HG02623 (cell line): ENCODE measurements around the gene XG.
"Not testable (repeated sequence)": the region's sequence is repeated elsewhere in the genome, so short reads cannot be mapped to it uniquely, and the experiment has no call there.

Experiments
- ATAC-seq: cut with Tn5 transposase; IDR thresholded peaks from one replicate; pipeline ENCODE4 v1.9.1; 2021; ENCODE audit warnings: moderate library complexity; ENCODE audit not compliant: unreplicated experiment

XG gene

DNA sequence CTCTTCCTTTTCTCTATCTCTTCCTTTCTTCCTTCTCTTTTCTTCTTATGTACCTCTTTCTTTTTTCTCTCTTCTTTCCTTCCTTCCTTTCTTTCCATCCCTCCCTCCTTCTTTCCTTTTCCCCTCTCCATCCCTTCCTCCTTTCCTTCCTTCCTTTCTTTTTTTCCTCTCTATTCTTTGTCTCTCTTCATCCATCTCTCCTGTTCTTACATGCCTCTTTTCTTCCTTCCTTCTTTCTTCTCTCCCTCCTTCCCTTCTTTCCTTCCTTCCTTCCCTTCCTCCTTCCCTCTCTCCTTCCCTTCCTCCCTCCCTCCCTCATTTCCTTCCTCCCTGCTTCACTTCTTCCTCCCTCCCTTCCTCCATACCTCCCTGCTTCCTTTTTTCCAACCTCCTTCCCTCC is 19.2 kb upstream of the XG start:
- ATAC-seq, result no peak

DNA sequence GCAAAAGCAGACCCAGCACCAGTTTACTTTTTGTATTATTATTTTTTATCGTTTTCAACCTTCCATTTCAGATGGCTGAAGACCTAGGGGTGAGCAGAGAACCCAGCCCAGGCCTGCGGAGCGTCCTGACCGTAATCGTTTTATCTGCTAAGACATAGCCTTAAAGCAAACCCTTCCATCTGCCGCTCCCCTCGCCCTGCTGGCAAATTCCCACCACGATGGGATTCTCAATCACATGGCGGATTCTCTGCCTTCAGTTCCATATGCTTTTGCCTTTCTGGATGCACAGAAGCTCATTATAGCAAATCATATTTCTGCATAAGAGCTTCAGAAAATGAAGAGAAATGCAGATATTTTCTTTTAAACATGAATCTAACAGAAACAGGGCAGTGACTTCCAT is 18.6 kb upstream of the XG start:
- no peak for ATAC-seq

DNA sequence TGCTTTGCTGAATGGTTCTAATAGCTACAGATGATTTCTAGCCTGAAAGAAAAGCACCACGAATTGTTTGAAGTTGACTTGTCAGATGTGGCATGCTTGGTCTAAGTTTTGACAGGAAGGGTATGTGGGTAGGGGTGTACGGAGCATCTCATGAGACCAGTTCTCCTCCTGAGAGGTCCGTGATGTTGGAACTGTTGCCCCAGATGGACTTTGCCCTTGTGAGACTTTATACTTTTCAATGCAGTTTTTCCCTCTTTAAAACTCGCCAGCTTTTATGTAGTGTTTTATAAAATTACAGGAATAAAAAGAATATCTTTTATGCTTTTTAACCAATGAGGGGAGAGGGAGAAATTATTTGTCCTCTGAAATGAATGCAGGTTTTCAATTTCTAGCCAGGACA is 16.6 kb upstream of the XG start:
- no peak for ATAC-seq

DNA sequence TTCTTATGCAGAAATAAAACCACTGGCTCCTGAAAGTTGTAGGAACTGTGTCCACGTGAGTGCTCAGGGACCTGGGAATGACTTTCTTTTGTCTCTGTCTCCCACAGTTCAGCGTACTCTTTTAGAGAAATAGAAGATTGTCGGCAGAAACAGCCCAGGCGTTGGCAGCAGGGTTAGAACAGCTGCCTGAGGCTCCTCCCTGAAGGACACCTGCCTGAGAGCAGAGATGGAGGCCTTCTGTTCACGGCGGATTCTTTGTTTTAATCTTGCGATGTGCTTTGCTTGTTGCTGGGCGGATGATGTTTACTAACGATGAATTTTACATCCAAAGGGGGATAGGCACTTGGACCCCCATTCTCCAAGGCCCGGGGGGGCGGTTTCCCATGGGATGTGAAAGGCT is 11.2 kb upstream of the XG start:
- ATAC-seq, result no peak

DNA sequence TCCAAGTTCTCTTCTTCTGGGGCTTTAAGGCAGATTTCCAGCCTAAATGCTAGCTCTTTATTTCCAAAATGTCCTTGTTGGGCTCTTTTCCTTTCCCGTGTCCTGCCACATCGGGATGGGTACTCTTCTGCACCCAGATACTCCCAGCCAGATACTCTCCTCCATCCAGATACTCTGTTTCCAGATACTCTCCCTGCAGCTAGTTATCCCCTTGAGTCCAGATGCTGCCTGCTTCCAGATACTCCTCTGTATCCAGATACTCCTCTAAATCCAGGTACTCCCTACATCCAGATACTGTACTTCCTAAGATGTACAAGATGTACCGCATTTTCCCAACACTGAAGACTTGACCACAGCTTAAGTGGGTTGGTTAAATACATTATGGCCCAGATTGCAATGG is 10.5 kb upstream of the XG start:
- ATAC-seq, result no peak

DNA sequence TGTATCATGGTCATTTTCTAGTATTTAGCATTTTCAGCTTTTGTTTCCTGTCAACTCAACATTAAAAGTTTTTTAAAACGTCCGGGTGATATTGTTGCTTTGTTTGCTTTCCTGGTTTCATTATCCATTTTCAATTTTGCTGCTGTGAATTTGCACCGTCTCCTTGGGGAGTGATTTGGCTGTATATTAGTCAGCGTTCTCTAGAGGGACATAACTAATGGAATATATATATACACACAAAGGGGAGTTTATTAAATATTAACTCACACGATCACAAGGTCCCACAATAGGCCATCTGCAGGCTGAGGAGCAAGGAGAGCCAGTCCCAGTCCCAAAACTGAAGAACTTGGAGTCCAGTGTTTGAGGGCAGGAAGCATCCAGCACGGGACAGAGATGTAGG is 5.6 kb upstream of the XG start:
- not testable (repeated sequence) for ATAC-seq

DNA sequence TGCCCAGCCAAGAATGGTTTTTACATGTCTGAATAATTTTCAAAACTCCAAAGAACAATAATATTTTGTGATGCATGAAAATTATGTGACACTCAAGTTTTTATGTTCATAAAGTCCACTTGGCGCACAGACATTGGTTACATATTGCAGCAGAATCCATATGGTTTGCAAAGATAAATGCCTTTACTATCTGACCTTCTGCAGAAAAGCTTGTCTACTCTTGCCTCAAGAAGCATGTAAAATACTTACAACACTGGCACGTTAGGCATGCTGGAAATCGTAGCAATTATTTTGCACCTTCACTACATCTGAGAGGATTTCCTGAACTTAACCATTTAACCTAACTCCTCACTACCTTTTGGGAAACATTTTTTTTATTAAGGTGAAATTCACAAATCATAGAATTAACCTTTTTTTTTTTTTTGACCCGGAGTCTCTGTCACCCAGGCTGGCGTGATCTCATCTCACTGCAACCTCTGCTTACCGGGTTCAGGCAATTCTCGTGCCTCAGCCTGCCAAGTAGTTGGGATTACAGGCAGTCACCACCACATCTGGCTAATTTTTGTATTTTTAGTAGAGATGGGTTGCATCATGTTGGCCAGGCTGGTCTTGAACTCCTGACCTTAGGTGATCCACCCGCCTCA is 3.5 kb upstream of the XG start:
- no peak for ATAC-seq

DNA sequence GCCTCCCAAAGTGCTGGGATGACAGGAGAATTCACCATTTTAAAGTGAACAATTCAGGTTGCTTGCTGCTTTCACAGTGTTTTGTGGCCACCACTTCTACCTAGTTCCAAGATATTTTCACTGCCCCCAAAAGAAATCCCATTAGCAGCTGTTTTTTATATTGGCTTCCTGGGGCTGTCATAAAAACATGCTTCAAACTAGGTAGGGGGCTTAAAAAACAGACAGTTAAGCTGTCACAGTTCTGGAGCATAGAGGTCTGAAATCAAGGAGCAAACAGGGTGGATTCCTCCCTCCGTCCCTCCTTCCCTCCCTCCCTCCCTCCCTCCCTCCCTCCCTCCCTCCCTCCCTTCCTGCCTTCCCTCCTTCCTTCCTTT is 3.0 kb upstream of the XG start:
- no peak for ATAC-seq

DNA sequence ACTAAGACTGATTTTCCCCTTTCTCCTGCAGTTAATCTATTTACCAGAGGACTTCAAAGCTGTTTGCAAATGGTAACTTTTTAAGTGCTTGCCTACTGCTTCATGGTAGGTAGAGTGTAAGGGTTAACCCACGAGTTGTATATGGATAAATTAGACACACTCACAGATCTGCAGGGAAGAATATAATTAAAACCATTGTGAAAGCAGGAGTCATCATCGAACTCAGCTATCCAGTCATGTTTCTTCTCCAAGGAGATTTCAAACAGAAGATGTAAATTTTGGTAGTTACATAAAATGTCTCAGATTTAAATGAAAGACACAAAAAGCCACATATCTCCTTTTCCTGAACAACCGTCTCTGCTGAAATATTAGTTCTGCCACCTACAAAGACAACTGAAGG is 549 bp upstream of the XG start:
- ATAC-seq, result no peak

DNA sequence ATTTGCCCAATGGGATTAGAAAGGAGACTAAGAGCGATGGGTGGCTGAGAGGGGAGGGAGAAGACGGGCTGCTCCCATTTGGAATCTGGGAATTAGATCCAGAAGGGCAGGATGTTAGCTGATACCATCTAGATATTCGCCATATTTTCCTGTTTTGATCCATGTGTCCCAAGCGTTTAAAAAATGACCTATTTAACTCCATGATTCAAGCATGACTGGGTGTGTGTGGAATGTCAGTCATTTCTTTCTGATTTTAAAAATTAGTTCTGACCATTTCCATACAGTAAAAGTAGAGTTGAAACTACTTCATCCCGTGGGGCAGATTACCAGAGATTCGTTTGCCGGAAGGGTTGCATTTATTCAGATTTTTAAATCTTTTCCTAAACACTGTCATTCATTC is 601 bp downstream of the XG start:
- ATAC-seq, result not testable (repeated sequence)

DNA sequence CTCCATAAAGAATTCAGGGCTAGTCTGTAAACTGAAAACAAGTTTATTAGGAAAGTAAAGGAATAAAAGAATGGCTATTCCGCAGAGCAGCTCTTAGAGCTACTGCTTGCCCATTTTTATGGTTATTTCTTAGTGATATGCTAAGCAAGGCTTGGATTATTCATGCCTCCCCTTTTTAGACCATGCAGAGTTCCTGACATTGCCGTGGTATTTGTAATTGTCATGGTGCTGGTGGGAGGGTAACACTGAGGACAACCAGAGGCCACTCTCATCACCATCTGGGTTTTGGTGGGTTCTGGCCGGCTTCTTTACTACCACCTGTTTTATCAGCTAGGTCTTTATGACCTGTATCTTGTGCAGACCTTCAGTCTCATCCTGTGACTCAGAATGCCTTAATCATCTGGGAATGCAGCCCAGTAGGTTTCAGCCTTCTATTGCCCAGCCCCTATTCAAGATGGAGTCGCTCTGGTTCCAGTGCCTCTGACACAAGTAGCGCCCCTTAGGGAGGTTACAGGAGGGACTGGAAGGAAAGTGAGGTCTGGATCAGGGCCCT is 3.4 kb downstream of the XG start:
- not testable (repeated sequence) for ATAC-seq

DNA sequence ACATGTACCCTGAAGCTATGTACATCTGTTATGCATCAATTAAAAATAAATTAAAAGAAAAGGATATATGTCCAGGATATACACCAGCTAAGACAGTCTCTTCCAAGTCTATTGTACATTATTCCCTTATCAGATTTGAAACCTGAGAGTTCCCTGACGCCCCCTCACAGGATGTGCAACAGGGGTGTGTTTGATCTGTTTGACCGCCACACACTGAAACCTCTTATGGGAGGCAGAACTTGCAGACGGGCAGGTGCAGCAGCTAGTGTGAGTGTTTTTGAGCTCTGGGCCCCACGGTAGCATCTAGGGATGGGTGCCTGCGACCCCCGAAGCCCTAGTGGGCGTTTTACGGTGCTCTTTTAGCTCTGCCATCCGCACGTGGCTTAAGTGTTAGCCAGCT is 4.7 kb downstream of the XG start:
- no peak for ATAC-seq

DNA sequence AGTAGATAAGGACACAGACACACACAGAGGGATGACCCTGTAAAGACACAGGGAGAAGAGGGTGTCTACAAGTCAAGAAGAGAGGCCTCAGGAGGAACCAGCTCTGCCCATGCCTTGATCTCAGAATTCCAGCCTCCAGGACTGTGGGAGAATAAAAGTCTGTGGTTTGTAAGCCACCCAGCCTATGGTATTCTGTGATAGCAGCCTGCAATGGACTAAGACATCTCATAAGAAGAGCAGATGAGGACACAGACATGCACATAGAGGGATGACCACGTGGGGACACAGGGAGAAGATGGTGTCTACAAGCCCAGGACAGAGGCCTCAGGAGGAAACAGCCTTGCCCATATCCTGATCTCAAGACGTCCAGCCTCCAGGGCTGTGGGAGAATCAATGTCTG is 9.4 kb downstream of the XG start:
- no peak for ATAC-seq

DNA sequence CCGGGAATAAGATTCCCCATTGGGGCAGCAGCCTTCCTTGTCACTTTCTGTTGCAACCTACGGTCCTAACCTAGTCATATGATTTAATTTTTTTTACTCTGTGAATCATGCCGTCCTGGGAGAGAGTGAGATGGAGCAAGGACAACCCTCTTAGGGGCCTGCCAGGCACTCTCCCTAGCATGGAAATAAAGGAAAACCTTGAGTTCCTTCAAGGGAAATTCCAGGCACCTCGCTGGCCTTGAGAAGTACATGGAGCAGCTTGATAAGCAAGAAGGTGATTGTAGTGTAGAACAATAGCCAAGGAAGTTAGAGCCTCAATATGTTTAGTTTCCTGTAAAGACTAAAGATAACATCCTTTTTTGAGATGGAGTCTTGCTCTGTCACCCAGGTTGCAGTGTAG is 10.8 kb downstream of the XG start:
- not testable (repeated sequence) for ATAC-seq

DNA sequence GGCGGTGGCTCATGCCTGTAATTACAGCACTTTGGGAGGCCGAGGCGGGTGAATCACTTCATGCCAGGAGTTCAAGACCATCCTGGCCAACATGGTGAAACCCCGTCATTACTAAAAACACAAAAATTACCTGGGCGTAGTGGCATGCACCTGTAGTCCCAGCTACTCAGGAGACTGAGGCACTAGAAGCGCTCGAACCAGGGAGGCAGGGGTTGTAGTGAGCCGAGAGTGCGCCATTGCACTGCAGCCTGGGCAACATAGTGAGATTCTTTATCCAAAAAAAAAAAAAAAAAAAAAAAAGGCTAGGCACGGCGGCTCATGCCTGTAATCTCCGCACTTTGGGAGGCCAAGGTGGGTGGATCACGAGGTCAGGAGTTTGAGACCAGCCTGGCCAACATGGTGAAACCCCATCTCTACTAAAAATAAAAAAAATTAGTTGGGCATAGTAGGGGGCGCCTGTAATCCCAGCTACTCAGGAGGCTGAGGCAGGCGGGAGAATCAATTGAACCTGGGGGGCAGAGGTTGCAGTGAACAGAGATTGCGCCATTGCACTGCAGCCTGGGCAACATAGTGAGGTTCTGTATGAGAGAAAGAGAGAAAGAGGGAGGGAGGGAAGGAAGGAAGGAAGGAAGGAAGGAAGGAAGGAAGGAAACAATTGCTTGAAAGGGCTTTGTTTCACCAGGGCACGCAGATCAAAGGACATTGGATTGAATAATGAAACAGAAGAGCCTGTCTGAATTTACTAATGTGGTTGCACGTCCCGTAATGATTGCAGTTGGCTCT is 13.1 kb downstream of the XG start:
- ATAC-seq, result not testable (repeated sequence)

DNA sequence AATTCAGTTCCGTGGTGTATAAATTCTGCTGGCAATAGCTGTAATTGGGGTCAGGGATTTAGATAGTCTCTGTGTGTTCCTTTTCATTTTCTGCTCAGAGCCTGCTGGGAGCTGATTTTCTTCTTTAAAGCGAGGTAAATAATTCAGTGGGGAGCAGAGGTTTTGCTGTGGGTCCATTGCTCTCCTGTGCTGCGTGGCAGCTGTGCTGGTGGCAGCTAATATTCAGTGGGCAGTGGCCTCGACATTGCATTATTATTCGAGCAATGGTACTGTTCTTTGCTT is 13.7 kb downstream of the XG start:
- ATAC-seq, result no peak

DNA sequence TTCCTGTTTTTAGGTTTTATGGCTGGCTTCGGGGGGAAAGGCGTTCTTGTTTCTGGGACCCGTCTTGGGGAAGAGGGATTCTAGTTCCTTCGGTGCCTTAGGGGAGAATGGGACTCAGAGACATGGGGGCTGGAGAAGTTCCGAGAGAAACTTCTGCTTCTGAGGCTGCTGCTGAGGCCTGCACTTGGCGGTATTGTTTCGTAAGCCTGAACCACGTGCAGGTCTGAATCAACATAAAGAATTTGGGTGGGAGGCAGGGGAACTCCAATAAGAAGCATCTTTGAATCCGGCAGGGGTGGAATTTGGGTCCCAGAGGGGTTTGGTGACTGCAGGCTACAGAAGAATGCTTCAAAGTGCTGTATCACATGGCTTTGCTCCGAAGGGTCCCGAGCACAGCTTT is 15.1 kb downstream of the XG start:
- no peak for ATAC-seq

DNA sequence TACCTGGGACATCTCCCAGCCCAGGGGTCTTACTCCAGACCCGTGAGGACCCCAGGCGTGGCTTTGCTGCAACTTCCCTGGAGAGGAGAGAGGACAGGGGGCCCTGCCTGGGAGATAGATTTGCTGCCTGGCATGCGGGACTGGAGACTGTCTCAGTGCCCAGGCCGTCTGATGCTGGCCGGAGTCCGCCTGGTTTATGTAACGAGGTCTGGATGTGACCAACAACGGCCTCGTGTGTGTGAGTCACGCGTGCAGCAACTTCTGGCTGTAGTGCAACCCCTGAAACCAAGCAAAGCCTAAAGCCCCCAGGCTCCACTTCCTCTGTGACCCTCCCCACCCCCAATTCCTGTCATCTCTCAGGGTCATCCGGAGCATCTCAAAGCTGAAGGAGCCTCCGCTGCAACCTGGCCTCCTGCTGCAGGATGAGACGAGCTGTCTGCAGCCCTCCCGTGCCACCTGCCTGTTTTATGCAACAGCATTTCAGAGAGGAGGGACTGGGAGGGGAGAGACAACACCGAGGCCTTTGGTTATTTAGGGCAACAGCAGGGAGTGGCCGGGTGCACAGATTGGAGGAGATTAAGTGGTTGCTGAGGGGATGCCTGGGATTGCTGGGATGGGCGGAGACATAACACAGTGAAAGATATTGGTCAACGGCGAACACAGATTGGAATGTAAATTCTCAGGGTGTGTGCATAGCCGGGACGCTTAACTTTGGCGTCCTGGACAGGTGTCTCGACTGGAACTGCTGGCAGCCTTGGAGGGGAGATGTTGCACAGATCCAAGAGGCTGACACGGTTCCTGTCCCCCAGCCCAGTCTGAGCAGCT is 16.0 kb downstream of the XG start:
- no peak for ATAC-seq

DNA sequence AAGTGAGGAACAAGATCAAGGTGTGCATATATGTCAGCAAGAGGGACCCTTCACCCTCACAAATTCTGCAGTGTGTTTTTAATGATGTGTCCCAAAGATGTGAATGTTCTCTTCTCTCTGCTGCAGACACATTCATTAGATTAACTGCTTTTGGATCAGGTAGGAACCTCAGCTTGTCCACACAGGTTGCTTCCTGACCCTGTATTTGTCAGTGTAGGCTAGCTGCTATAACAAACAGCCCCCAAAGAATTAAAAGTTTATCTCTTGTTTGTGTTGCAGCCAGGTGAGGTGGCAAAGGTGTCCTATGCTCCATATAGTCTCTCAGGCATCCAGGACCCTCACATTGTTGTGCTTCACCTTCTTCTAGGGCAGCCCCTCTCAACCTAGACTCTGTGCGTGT is 17.8 kb downstream of the XG start:
- ATAC-seq, result no peak

DNA sequence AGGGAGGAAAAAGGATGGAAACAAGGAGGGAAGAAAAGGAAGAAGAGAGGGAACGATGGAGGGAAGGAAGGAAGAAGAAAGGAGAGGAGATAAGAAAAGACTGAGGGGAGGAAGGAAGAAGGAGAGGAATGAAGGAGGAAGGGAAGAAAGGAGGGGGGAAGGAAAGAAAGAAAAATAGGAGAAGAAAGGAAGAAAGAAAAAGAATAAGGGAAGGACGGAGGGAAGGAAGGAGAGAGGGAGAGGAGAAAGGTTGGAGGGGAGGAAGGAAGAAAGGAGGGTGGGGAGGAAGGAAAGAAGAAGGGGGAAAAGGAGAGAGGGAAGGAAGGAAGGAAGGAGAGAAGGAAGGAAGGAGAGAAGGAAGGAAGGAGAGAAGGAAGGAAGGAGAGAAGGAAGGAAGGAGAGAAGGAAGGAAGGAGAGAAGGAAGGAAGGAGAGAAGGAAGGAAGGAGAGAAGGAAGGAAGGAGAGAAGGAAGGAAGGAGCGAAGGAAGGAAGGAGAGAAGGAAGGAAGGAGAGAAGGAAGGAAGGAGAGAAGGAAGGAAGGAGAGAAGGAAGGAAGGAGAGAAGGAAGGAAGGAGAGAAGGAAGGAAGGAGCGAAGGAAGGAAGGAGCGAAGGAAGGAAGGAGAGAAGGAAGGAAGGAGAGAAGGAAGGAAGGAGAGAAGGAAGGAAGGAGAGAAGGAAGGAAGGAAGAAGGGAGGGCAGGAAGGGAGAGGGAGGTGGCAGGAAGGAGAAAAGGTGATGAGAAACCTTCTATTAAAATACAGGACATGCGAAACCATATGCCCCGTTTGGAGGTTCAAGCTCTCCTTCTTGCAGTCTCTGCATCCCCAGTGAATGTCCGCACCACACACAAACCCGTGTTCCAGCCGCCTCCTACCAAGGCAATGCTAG is 21.6 kb downstream of the XG start:
- ATAC-seq, result not testable (repeated sequence)

DNA sequence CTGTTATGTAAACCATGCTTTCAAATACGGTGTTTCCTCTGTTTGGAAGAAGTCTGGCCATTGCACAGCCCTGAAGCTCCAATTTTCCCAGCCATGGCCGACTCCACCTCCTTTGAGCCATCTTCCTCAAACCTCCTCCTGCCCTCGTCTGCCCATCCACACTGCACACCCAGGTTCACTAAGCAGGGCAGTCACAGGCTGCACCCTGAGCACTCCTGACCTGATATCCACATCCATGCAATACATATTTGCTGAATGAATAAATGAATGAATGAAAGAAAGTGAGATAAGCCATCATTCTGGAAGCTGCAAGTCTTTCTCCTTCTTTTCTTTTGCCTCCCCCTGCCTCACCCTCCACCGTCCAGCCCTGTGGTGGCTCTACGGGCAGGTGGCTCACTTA is 22.2 kb downstream of the XG start:
- ATAC-seq, result no peak
